HG03439 (cell line): ENCODE data around the gene FANCD2OS.
"Not testable (repeated sequence)": the region's sequence is repeated elsewhere in the genome, so short reads cannot be mapped to it uniquely, and the experiment has no call there.

Source experiments
- ATAC-seq: cut with Tn5 transposase; IDR thresholded peaks from one replicate; pipeline ENCODE4 v1.9.1; 2021; ENCODE audit warnings: mild to moderate bottlenecking, moderate library complexity; ENCODE audit not compliant: unreplicated experiment

Gene FANCD2OS

GRCh38 chr3:10108091-10108490 is at the start of gene FANCD2OS:
Gene FANCD2OS (minus strand): TSS chr3:10108255. CDS start chr3:10104774, 3,481 bp downstream.
- no peak for ATAC-seq

DNA sequence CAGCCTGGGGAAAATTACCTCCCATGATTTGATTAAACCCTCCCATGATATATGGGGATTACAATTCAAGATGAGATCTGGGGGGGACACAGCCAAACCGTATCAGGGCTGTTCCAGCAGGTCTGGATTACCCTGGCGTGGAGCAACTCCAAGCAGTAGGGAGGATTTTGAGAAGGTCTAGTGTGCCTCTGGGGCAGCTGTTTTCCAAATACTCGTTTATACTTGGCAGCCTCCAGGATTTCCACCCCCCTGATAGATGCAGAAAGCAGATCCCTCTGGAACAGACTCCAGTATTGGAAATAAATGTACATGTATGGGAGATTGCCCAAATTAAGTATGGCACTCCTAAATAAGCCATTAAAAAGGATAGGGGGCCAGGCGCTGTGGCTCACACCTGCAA is 49.0 kb upstream of the FANCD2OS start:
- no peak for ATAC-seq

- no peak for ATAC-seq
These were observed 47.6 kb upstream of the FANCD2OS start for GRCh38 chr3:10155658-10156057.

- no peak for ATAC-seq
These were observed 47.0 kb upstream of the FANCD2OS start for GRCh38 chr3:10155123-10155472.

DNA sequence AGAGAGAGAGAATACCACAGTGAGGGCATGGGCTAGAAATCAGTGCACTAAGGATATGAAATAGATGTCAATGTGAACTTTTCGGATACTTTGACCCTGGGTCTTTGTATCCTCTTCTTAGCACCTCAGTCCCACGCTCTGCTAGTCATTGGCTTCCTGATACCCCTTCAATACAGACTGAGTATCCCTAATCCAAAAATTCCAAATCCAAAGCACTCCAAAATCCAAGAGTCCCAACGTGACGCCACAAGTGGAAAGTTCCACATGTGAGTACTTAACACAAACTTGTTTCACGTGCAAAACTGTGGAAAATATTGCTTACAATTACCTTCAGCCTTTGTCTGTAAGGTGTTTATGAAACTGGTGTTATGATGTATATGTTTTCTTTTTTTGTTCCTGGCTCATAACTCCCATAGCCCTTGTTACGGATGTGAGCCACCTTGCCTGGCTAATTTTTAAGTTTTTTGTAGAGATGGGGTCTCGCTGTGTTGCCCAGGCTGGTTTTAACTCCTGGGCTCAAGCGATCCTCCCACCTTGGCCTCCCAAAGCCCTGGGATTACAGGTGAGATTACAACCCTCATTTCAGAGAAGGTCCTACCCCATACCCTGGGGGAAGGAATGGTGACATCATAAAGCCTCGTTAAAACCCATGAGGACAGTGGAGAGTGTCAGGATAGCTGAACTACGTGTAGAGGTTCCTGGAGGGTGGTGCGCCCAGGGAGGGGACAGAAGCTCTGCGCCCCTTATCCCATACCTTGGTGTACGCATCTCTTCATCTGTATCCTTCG is 46.5 kb upstream of the FANCD2OS start:
- no peak for ATAC-seq

DNA sequence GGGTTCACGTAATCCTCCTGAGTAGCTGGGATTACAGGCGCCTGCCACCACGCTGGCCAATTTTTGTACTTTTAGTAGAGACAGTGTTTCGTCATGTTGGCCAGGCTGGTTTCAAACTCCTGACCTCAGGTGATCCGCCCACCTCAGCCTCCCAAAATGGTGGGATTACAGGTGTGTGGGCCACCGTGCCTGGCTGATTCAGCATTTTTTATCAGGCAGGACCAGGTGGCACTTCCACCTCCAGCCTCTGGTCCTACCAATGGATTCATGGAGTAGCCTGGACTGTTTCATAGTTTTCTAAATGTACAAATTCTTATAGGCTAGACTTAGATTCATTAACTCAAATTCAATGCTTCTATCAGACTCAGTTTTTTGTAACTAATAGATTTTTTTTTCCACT is 42.9 kb upstream of the FANCD2OS start:
- ATAC-seq, result no peak

- no peak for ATAC-seq
These were observed 41.2 kb upstream of the FANCD2OS start for GRCh38 chr3:10149226-10149625.

GRCh38 chr3:10145685-10146084 is 37.6 kb upstream of the FANCD2OS start:
- ATAC-seq, result no peak

DNA sequence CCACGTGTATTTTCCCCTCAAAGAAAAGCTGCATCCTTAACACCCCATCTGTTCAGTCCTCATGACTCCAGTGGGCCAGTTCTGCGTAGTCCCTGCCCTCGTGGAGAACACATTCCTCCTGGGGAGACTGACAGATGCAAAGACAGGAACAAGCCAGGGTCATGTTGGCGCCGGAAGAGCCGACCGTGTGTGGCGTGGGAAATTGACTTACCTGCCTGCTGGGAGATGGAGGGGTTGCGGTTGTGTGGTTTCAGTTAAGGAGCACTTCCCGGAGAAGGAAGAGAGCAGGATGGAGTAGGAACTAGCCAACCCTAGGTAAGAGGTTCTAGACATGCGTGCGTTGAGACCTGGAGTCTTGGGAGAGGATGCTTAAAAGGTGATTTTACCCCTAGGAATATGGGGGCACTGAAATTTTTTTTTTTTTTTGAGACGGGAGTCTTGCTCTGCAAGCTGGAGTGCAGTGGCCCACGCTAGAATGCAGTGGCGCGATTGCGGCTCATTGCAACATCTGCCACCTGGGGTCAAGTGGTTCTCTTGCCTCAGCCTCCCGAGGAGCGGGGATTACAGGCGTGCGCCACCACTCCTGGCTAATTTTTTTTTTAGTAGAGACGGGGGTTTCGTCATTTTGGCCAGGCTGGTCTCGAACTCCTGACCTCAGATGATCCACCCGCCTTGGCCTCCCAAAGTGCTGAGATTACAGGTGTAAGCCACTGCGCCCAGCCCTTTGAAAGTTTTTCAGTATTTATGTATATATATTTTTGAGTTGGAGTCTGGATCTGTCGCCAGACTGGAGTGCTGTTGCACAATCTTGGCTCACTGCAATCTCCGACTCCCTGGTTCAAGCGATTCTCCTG is 34.9 kb upstream of the FANCD2OS start:
- no peak for ATAC-seq

- ATAC-seq, result no peak
These were observed 33.0 kb upstream of the FANCD2OS start for GRCh38 chr3:10140996-10141546.

- no peak for ATAC-seq
These were observed 29.1 kb upstream of the FANCD2OS start for GRCh38 chr3:10137178-10137577.

- no peak for ATAC-seq
These were observed 28.5 kb upstream of the FANCD2OS start for GRCh38 chr3:10136426-10137005.

DNA sequence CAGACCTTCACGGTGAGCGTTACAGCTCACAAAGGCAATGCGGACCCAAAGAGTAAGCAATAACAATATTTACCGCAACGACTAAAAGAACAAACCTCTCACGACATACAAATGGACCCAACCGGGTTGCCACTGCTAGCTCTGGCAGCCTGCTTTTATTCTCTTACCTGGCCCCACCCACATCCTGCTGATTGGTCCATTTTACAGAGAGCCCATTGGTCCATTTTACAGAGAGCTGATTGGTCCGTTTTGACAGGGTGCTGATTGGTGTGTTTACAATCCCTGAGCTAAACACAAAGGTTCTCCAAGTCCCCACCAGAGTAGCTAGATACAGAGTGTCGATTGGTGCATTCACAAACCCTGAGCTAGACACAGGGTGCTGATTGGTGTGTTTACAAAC is 27.8 kb upstream of the FANCD2OS start:
- not testable (repeated sequence) for ATAC-seq

DNA sequence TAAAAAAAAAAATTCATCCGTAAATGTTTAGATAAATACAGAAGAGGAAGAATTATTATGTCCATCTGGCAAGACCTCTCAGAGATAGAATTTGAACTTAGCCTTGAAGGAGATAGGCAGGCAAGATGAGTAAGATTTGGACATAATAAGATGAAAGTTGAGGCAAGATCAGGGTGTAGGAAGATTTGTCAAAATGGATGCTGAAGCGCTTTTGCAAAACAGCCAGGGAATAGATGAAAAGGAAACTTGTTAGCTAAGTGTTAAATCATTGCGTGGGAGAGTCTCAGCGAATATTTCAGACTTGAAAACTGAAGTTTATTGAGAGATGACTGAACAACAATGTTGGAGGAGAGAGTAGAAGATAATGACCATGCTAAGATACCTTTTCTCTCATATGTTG is 14.7 kb upstream of the FANCD2OS start:
- ATAC-seq, result no peak

GRCh38 chr3:10121064-10121463 is 13.0 kb upstream of the FANCD2OS start:
- ATAC-seq, result no peak

GRCh38 chr3:10119376-10119775 is 11.3 kb upstream of the FANCD2OS start:
- no peak for ATAC-seq

DNA sequence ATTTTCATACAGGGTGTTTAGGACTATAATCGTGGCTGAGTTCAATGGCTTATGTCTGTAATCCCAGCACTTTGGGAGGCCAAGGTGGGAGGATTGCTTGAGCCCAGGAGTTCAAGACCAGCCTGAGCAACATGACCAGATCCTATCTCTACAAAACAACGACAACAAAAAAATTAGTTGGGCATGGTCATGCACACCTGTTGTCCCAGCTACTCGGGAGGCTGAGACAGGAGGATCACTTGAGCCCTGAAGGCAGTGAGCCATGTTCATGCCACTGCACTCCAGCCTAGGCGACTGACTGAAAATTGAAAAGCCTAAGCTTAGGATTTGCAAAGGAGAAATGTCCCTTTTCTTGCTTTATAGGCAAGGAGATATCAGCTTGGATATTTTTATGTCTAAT is 8.9 kb upstream of the FANCD2OS start:
- ATAC-seq, result no peak

GRCh38 chr3:10116138-10116460 is 8.0 kb upstream of the FANCD2OS start:
- ATAC-seq, result peak; percentile 27

DNA sequence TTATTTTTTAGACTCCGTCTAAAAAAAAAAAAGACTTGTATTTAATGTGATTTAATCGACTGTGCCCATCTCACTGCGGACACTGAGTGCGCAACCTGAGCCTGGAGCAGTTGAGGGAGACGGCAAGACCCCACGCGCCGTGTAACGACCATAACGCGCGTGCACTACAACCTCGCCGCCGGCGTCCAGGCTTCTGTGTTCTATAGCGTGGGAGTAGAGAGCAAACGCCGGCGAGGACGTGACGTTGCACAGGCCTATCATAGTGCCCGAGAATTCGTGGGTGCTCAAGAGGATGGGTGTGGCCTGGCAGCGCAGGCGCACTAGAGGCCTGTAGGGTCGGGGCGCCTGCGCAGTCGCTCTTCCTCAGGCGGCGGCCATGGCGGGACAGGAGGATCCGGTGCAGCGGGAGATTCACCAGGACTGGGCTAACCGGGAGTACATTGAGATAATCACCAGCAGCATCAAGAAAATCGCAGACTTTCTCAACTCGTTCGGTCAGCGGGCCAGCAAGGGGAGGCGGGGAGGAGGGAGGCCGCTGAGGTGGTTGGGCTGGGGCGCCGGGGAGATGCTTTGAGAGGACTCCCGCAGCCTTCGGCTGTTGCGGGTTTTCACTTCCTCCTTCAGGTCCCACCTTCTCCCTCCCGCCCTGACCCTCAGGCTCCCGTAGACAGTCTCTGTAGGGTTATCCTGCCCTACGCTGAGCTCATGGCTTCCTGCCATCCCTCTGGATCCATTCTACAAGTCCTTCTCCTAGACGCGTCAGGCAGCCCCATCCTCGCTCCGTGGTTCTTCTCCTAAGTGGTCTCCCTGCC is 7.5 kb upstream of the FANCD2OS start, which contains the start of gene BRK1:
Gene BRK1, plus strand, starts transcription at position 350 of the 812 bp plus-strand sequence. Its CDS starts 27 bp downstream, at position 377.
- ATAC-seq, result peak; percentile 93

DNA sequence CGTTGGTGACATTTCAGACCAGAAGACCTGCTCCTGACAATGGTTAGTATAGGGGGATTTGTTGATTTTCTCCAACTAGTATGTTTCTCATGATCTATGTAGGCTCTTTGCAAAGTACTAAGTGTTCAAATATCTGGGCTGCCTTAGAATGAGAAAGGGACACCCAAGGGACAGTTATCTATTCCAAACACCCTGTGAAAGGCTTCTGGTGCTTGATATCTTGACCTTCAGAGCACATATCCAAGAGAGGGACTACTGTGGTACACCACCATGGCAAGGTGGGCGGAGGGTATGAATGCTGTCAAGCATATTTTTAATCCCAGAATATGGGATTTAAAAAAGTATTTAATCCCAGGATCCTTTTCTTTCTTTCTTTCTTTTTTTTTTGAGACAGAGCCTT is 1.1 kb downstream of the FANCD2OS start:
- ATAC-seq, result no peak

DNA sequence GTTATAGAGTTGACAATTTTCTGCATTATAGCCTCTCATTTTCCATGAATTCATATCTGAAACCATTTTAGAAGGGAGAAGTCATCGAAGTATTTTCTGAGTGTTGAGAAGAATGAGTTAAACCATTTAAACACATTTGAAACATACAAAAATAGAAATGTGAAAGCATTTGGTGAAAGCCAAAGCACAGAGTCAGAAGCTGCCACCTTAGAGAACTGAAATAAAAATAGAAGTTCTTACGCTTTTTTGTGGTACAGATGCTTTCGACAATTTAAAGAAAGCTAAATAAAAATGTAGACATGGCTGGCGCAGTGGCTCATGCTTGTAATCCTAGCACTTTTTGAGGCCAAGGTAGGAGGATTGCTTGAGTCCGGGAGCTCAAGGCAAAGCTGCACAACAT is 9.0 kb downstream of the FANCD2OS start:
- ATAC-seq, result no peak
